ENCODE measurements around the gene ALKAL2. TPM values are rescaled to one million over a fixed set of nuclear protein-coding genes. Genes with fewer than 3 reads are reported as not detected.

Gene ALKAL2
- total and polyA plus RNA-seq, 2 donors (not counting 3 experiments of a cell fraction or from before 2014, with no cell fraction given) = not detected

GRCh38 chr2:309148-309953 is 21.5 kb upstream of the ALKAL2 start:
- no peak overlapping the region for H3K27ac ChIP-seq (ENCODE audit: insufficient read depth, low read depth, low read length)
- DNase-seq (ENCODE audit: low read depth, low spot score) = no peak
- no peak overlapping the region for H3K4me2 ChIP-seq (ENCODE audit: insufficient read depth, low read length)
- ChIA-PET CTCF (interaction anchor here (1.6 kb wide), 1 partner anchor 19 kb away, joined by 3 read pairs; no protein-coding TSS in a partner anchor), POLR2A (no interaction called here)
- no peaks in the 10 kb centered on the region for H3K36me3 ChIP-seq (ENCODE audit: control insufficient read depth in 2 of 2, extremely low read depth in 1 of 2, insufficient read depth in 2 of 2, low read length in 2 of 2)
- intact Hi-C loops (cut with micrococcal nuclease) (no loop called here), dilution Hi-C loops (cut with MboI; ENCODE audit: extremely low pct_ligation_motif_present, low sequenced_read_pairs) (no loop called here)
- H3K4me1 ChIP-seq (ENCODE audit: control insufficient read depth, extremely low read depth, insufficient read depth, low read length) = no peaks in the 10 kb centered on the region
- H3K9me3 ChIP-seq (replicated peaks; ENCODE audit: control insufficient read depth, insufficient read depth, low read length) = no peaks in the 10 kb centered on the region
- H4K20me1 ChIP-seq (replicated peaks; ENCODE audit: control insufficient read depth, extremely low read depth, insufficient read depth, low read length) = no peaks in the 10 kb centered on the region
- no peaks in the 10 kb centered on the region for H3K27me3 ChIP-seq (ENCODE audit: control insufficient read depth in 2 of 2, insufficient read depth in 2 of 2, low read length in 2 of 2)
- TF ChIP-seq POLR2AphosphoS5 (IDR thresholded peaks at IDR 0.05; ENCODE audit: insufficient read depth, low read depth, low read length) (no peak), POLR2A (IDR thresholded peaks at IDR 0.05; ENCODE audit: low read depth, low read length) (no peak), MAX (IDR thresholded peaks at IDR 0.05; ENCODE audit: insufficient read depth, insufficient read length) (no peak)
- H3K4me3 ChIP-seq (replicated peaks in 1 of 3; ENCODE audit: insufficient read depth in 1 of 3, low read depth in 1 of 3, low read length in 3 of 3) = no peak overlapping the region
- no peak for FAIRE-seq
- no peak overlapping the region for H2AFZ ChIP-seq (ENCODE audit: low read depth, low read length)
- H3K9ac ChIP-seq (replicated peaks; ENCODE audit: extremely low read depth, insufficient read depth, low read length) = no peak overlapping the region
- H3K9me1 ChIP-seq (replicated peaks; ENCODE audit: control insufficient read depth, extremely low read depth, insufficient read depth, low read length) = no peaks in the 10 kb centered on the region
- no TSS peak for BruUV-seq (replicated peaks)
- no peaks in the 10 kb centered on the region for H3K79me2 ChIP-seq (ENCODE audit: control insufficient read depth, insufficient read depth, low read length)

GRCh38 chr2:305366-305765 is 17.5 kb upstream of the ALKAL2 start:
- no peak for TF ChIP-seq GATA2 (IDR thresholded peaks at IDR 0.05; ENCODE audit: insufficient read depth, insufficient read length, low read depth, low read length)
- no peak for TF ChIP-seq FOS (IDR thresholded peaks at IDR 0.05; ENCODE audit: borderline replicate concordance, insufficient read depth, low read length)
- no peak for TF ChIP-seq JUN (IDR thresholded peaks at IDR 0.05; ENCODE audit: borderline replicate concordance, insufficient read depth, insufficient read length, low read depth)
- no peak for TF ChIP-seq CTCF (IDR thresholded peaks at IDR 0.05; ENCODE audit: extremely low read depth in 1 of 2, insufficient read depth in 1 of 2, low read depth in 1 of 2, low read length in 2 of 2)
- no peak for TF ChIP-seq POLR2AphosphoS5 (IDR thresholded peaks at IDR 0.05; ENCODE audit: insufficient read depth, low read depth, low read length)
- TF ChIP-seq POLR2A (IDR thresholded peaks at IDR 0.05; ENCODE audit: low read depth, low read length) = no peak
- TF ChIP-seq EZH2 (IDR thresholded peaks at IDR 0.05; ENCODE audit: borderline replicate concordance, low read depth, low read length, severe bottlenecking) = no peak
- TF ChIP-seq MAX (IDR thresholded peaks at IDR 0.05; ENCODE audit: insufficient read depth, insufficient read length) = no peak
- no peak for TF ChIP-seq MYC (IDR thresholded peaks at IDR 0.05; ENCODE audit: low read depth, low read length)
- Histone ChIP-seq H3K9me3 (replicated peaks; ENCODE audit: control insufficient read depth, insufficient read depth, low read length) (no peaks in the 10 kb centered on the region), H3K4me1 (ENCODE audit: control insufficient read depth, extremely low read depth, insufficient read depth, low read length) (no peaks in the 10 kb centered on the region), H3K4me2 (ENCODE audit: insufficient read depth, low read length) (no peak overlapping the region), H3K36me3 (ENCODE audit: control insufficient read depth in 2 of 2, extremely low read depth in 1 of 2, insufficient read depth in 2 of 2, low read length in 2 of 2) (no peaks in the 10 kb centered on the region), H3K4me3 (replicated peaks in 1 of 3; ENCODE audit: insufficient read depth in 1 of 3, low read depth in 1 of 3, low read length in 3 of 3) (no peak overlapping the region), H3K27ac (ENCODE audit: insufficient read depth, low read depth, low read length) (no peak overlapping the region), H3K9me1 (replicated peaks; ENCODE audit: control insufficient read depth, extremely low read depth, insufficient read depth, low read length) (no peaks in the 10 kb centered on the region), H2AFZ (ENCODE audit: low read depth, low read length) (no peak overlapping the region), H4K20me1 (replicated peaks; ENCODE audit: control insufficient read depth, extremely low read depth, insufficient read depth, low read length) (no peaks in the 10 kb centered on the region), H3K79me2 (ENCODE audit: control insufficient read depth, insufficient read depth, low read length) (no peaks in the 10 kb centered on the region), H3K27me3 (ENCODE audit: control insufficient read depth in 2 of 2, insufficient read depth in 2 of 2, low read length in 2 of 2) (no peaks in the 10 kb centered on the region), H3K9ac (replicated peaks; ENCODE audit: extremely low read depth, insufficient read depth, low read length) (no peak overlapping the region)
- ChIA-PET CTCF (no interaction called here), POLR2A (no interaction called here)
- FAIRE-seq = no peak
- dilution Hi-C loops (cut with MboI; ENCODE audit: extremely low pct_ligation_motif_present, low sequenced_read_pairs) = no loop called here
- no peak for DNase-seq (ENCODE audit: low read depth, low spot score)
- no TSS peak for BruUV-seq (replicated peaks)
- intact Hi-C loops (cut with micrococcal nuclease) = no loop called here
